Measurements from ENCODE around the gene SPIRE2. TPM values are rescaled to one million over a fixed set of nuclear protein-coding genes. Genes with fewer than 3 reads are reported as not detected.

The SPIRE2 gene
- total RNA-seq, 1 donor from 2014 or later, result 24.2 TPM

DNA sequence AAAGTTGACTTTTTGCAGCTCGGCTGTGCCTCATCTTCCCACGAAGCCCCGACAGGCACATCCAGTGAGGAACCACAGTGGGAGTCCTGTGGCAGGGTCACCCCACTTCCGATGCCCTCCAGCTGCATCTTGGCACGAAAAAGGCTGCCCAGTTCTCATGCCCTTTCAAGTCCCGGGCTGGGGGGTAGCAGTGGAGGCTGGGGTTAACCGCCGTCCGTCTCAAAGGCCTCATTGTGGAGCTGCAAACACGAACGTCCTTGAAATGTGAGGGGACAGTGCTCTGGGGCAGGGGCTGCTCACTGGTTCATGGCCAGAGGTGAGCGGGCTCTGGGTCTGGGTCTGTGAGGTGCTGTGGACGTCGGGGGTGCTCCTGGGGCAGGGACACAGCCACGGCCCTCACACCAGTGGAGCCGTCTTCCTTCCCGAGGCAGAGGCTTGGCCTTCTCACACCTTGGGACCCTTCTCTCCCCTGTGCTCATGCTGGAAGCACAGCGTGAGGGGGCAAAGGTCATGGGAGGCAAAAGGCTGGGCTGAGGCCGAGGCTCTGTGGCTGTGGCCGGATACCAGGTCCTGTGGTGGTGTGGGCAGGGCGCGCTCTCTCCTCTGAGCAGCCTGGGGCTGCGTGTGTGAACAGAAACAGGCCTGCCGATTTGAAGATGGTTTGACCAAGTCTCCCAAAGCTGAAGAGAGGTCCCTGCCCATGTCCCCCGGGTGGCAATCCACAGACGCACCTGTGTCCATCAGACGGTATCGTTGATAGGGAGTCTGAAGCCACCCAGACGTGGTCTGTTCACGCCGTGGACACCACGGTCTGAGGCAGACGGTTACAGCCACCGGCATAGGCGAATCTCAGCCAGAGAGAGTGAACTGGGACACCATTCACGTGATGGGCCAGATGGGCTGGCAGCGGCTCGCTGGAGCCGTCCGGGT lies 87.3 kb downstream of the SPIRE2 start:
- H3K27ac Mint-ChIP-seq, result no peak overlapping the region

DNA sequence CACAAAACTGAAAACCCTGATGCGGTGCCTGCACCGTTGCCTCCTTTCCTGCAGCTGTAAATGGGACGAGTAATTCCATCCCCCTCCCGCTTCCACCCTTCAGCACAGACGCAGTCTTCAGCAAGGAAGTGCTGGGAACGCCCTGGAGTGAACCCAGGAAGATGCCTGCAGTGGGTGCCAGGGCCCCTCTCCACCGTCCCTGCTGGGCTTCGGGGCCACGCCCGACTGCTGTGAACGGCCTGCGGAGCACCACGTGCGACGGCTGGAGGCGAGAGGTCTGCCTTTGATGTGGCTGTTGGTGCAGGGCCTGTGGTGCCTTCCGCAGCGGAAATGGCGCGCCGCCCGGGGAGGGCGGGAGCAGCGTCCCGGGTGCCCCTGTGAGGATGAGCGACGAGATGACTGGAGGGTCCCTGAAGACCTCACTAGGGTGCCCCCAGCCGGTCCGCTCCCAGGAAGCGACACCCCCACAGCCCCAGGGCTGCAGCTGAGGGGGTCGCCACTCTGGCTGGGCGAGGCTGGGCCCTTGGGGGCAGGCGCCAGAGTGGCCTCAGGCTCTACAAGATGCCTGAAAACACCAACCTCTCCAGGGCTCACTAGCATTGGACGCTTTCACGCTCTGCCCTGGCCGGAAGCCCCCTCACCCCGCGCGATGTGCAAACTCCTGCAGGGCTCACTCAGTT lies 89.6 kb downstream of the SPIRE2 start:
- no peaks in the 10 kb centered on the region for H3K9me3 Mint-ChIP-seq (ENCODE audit: low read depth)
- TF ChIP-seq, protein P1, sequence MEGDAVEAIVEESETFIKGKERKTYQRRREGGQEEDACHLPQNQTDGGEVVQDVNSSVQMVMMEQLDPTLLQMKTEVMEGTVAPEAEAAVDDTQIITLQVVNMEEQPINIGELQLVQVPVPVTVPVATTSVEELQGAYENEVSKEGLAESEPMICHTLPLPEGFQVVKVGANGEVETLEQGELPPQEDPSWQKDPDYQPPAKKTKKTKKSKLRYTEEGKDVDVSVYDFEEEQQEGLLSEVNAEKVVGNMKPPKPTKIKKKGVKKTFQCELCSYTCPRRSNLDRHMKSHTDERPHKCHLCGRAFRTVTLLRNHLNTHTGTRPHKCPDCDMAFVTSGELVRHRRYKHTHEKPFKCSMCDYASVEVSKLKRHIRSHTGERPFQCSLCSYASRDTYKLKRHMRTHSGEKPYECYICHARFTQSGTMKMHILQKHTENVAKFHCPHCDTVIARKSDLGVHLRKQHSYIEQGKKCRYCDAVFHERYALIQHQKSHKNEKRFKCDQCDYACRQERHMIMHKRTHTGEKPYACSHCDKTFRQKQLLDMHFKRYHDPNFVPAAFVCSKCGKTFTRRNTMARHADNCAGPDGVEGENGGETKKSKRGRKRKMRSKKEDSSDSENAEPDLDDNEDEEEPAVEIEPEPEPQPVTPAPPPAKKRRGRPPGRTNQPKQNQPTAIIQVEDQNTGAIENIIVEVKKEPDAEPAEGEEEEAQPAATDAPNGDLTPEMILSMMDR (IDR thresholded peaks at IDR 0.05; ENCODE audit: unreplicated experiment), result no peak
- DNase-seq (ENCODE audit: low spot score, unreplicated experiment), result peak; percentile 23
- no peaks in the 10 kb centered on the region for H3K36me3 Mint-ChIP-seq (ENCODE audit: insufficient read depth)
- H3K27me3 Mint-ChIP-seq, result peaks cover 16% of the 10 kb centered on the region
- H3K4me3 Mint-ChIP-seq (ENCODE audit: low read depth), result peak overlapping the region; percentile 62
- H3K4me1 Mint-ChIP-seq (ENCODE audit: low read depth), result peaks cover 11% of the 10 kb centered on the region
- peak overlapping the region; percentile 37 for H3K27ac Mint-ChIP-seq

More for the DNA sequence above, 87.3 kb downstream of the SPIRE2 start:
- Mint-ChIP-seq H3K4me3 (ENCODE audit: low read depth) (no peak overlapping the region), H3K27me3 (peaks cover 13% of the 10 kb centered on the region), H3K36me3 (ENCODE audit: insufficient read depth) (peaks cover 2% of the 10 kb centered on the region), H3K4me1 (ENCODE audit: low read depth) (peaks cover 5% of the 10 kb centered on the region), H3K9me3 (ENCODE audit: low read depth) (no peaks in the 10 kb centered on the region)
- DNase-seq (ENCODE audit: low spot score, unreplicated experiment), result no peak
- TF ChIP-seq, protein P1 (IDR thresholded peaks at IDR 0.05; ENCODE audit: unreplicated experiment), result no peak

DNA sequence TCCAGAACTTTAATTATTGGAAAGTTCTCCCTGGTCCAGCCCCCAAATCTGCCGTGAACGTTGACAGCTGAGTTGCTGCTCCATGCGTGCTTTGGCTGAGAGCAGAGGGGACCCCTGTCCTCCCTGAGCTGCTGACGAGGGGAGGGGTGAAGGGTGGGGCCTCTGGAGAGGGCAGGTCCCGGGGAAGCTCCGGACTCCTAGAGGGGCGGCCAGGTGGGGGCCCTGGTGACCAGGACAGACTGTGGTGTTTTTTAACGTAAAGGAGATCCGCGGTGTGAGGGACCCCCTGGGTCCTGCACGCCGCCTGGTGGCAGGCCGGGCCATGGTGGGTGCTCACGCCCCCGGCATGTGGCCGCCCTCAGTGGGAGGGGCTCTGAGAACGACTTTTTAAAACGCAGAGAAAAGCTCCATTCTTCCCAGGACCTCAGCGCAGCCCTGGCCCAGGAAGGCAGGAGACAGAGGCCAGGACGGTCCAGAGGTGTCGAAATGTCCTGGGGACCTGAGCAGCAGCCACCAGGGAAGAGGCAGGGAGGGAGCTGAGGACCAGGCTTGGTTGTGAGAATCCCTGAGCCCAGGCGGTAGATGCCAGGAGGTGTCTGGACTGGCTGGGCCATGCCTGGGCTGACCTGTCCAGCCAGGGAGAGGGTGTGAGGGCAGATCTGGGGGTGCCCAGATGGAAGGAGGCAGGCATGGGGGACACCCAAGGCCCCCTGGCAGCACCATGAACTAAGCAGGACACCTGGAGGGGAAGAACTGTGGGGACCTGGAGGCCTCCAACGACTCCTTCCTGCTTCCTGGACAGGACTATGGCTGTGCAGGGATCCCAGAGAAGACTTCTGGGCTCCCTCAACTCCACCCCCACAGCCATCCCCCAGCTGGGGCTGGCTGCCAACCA lies 90.4 kb downstream of the SPIRE2 start, which contains the start of gene MC1R:
Gene MC1R (plus strand): TSS at position 410 of the 895 bp plus-strand sequence. CDS start 397 bp downstream, at position 807.
- TF ChIP-seq, protein P1 (IDR thresholded peaks at IDR 0.05; ENCODE audit: unreplicated experiment), result peak; percentile 69
- Mint-ChIP-seq H3K27me3 (peaks cover 16% of the 10 kb centered on the region), H3K4me1 (ENCODE audit: low read depth) (peaks cover 11% of the 10 kb centered on the region)

DNA sequence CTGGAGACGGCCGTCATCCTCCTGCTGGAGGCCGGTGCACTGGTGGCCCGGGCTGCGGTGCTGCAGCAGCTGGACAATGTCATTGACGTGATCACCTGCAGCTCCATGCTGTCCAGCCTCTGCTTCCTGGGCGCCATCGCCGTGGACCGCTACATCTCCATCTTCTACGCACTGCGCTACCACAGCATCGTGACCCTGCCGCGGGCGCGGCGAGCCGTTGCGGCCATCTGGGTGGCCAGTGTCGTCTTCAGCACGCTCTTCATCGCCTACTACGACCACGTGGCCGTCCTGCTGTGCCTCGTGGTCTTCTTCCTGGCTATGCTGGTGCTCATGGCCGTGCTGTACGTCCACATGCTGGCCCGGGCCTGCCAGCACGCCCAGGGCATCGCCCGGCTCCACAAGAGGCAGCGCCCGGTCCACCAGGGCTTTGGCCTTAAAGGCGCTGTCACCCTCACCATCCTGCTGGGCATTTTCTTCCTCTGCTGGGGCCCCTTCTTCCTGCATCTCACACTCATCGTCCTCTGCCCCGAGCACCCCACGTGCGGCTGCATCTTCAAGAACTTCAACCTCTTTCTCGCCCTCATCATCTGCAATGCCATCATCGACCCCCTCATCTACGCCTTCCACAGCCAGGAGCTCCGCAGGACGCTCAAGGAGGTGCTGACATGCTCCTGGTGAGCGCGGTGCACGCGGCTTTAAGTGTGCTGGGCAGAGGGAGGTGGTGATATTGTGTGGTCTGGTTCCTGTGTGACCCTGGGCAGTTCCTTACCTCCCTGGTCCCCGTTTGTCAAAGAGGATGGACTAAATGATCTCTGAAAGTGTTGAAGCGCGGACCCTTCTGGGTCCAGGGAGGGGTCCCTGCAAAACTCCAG lies 91.5 kb downstream of the SPIRE2 start:
- H3K4me1 Mint-ChIP-seq (ENCODE audit: low read depth), result peaks cover 11% of the 10 kb centered on the region
- TF ChIP-seq, protein P1 (IDR thresholded peaks at IDR 0.05; ENCODE audit: unreplicated experiment), result no peak
- H3K4me3 Mint-ChIP-seq (ENCODE audit: low read depth), result no peak overlapping the region
- no peaks in the 10 kb centered on the region for H3K9me3 Mint-ChIP-seq (ENCODE audit: low read depth)
- no peaks in the 10 kb centered on the region for H3K36me3 Mint-ChIP-seq (ENCODE audit: insufficient read depth)
- H3K27ac Mint-ChIP-seq, result no peak overlapping the region
- peaks cover 16% of the 10 kb centered on the region for H3K27me3 Mint-ChIP-seq
- DNase-seq (ENCODE audit: low spot score, unreplicated experiment), result no peak

More for the DNA sequence above, 90.4 kb downstream of the SPIRE2 start, which contains the start of gene MC1R:
- DNase-seq (ENCODE audit: low spot score, unreplicated experiment), result peak; percentile 51
- Mint-ChIP-seq H3K27ac (peak within 1 kb of the TSS; percentile 37), H3K36me3 (ENCODE audit: insufficient read depth) (no peaks in the 10 kb centered on the region), H3K4me3 (ENCODE audit: low read depth) (peak within 1 kb of the TSS; percentile 62), H3K9me3 (ENCODE audit: low read depth) (no peaks in the 10 kb centered on the region)
